Measurements from ENCODE around the gene MED13L.

The MED13L gene

GRCh38 chr12:116238149-116238548, 39.3 kb downstream of the MED13L start:
- TF ChIP-seq, protein P1, sequence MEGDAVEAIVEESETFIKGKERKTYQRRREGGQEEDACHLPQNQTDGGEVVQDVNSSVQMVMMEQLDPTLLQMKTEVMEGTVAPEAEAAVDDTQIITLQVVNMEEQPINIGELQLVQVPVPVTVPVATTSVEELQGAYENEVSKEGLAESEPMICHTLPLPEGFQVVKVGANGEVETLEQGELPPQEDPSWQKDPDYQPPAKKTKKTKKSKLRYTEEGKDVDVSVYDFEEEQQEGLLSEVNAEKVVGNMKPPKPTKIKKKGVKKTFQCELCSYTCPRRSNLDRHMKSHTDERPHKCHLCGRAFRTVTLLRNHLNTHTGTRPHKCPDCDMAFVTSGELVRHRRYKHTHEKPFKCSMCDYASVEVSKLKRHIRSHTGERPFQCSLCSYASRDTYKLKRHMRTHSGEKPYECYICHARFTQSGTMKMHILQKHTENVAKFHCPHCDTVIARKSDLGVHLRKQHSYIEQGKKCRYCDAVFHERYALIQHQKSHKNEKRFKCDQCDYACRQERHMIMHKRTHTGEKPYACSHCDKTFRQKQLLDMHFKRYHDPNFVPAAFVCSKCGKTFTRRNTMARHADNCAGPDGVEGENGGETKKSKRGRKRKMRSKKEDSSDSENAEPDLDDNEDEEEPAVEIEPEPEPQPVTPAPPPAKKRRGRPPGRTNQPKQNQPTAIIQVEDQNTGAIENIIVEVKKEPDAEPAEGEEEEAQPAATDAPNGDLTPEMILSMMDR (IDR thresholded peaks at IDR 0.05) = no peak

DNA sequence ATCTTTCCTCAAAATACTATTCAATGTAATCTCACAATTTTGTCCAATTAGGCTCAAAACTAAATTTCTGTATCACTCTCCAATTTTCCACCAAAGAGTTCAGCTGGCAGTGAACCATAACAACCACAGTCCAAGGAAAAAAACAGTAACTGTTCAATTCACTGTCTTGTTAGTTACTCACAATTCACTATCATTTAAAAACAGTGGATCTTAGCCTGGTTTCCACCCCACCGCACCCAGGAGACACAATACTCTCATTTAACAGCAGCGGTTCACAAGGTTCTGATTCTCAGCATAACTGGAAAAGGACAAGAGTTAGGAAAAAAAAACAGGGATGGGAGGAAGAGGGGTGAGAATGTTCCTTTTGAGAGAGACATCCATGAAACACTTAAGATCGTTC, 40.5 kb downstream of the MED13L start:
- TF ChIP-seq, protein P1 (IDR thresholded peaks at IDR 0.05) = no peak

- TF ChIP-seq, protein P1 (IDR thresholded peaks at IDR 0.05) = peak; percentile 84
Observed at GRCh38 chr12:116236148-116236731, 41.3 kb downstream of the MED13L start.

DNA sequence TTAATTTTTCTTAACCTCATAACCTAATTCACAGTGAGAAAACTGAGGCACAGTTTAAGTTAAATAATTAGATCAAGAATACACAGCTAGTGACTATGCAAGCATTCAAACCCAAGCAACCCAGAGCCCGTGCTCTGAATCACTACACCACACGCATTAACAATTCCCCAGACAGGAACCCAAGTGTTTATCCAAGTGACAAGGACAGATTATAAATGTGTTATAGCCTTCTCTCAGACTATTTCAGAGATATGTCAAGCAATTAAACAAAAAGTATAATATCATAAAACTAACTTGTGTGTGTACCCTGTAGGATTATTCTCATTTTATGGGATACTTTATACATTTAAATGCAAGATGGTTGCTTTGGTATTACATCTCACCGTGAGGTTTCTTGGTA, 43.8 kb downstream of the MED13L start:
- TF ChIP-seq, protein P1 (IDR thresholded peaks at IDR 0.05) = no peak

- TF ChIP-seq, protein P1 (IDR thresholded peaks at IDR 0.05) = no peak
Observed at GRCh38 chr12:116227811-116228210, 49.7 kb downstream of the MED13L start.

GRCh38 chr12:116226026-116226425, 51.5 kb downstream of the MED13L start:
- TF ChIP-seq, protein P1 (IDR thresholded peaks at IDR 0.05) = no peak

- TF ChIP-seq, protein P1 (IDR thresholded peaks at IDR 0.05) = no peak
Observed at GRCh38 chr12:116222358-116222757, 55.1 kb downstream of the MED13L start.

DNA sequence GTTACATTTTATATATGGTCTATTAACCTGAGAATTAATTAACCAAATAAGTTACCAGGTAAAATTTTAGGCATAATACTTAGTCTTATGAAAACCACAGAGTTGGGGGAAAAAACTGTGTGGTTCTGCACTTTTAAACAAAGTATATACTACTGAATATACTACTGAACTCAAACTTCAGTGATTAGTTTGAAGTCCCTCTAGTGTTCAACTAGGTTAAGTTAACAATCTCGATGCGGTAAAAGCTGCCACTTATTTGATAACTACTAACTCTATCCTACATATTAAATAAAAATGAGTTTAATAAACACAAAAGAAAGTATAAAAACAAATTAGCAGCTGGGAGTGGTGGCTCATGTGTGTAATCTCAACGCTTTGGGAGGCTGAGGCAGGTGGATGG, 56.7 kb downstream of the MED13L start:
- TF ChIP-seq, protein P1 (IDR thresholded peaks at IDR 0.05) = no peak; the same call in 1 of the 2 replicates
